ENCODE results near the gene KDM5A.
"Not testable (repeated sequence)": the region's sequence is repeated elsewhere in the genome, so short reads cannot be mapped to it uniquely, and the experiment has no call there.

Gene KDM5A

DNA sequence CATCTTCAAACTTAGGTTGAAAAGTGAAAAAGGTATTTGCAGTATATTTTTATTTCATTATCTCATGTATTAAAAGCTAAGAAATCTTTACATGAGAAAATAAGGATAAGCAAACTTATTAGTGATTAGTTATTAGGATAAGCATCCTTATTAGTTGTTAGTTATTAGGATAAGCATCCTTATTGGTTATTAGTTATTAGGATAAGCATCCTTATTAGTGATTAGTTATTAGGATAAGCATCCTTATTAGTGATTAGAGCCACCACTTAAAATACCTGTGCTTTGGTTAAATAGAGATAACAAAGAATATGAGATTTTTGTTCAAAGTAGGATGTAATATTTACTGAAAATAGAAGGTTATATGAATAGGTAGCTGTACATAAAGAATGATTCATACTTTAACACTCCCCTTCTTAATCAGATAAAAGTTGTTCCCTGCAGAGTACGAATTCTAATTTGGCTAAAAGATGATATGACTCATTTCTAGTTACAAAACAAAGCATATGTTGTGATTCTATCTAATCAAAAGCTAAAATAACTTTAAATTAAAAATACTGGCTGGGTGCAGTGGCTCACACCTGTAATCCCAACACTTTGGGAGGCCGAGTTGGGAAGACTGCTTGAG is 56.4 kb downstream of the KDM5A start:
- DNase-seq, result no peak

DNA sequence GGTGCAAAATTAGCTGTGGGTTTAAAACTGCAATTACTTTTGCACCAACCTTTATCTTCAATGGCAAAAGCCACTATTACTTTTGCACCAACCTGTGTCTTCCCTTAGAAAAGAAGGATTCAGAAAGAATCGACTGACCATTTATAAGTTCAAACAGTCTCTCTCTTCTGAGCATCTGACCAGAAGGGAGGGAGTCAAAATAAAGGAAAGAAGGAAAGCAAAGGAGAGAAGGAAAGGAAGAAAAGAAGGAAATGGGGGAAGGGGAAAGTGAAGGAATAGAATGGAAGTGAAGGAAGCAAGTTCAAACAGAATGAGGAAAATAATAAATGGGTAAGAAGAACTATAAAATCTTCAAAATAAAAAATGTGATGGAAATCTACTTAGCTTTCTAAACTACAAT is 57.8 kb downstream of the KDM5A start:
- no peak for DNase-seq

DNA sequence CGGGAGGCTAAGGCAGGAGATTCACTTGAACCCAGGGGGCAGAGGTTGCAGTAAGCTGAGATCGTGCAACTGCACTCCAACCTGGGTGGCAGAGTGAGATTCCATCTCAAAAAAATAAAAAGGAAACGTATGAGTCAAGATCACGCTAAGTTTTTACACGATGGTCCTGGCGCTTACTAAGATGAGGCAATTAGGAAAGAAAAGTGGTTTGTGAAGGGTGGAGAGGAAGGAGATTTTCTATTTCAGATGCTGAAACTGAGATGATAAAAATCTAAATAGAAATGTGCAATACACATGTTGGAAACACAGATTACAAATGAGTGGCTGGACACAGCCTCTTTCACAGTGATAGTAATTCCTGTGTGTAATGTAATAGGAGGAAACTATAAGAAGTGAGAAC is 63.2 kb downstream of the KDM5A start:
- DNase-seq, result no peak

DNA sequence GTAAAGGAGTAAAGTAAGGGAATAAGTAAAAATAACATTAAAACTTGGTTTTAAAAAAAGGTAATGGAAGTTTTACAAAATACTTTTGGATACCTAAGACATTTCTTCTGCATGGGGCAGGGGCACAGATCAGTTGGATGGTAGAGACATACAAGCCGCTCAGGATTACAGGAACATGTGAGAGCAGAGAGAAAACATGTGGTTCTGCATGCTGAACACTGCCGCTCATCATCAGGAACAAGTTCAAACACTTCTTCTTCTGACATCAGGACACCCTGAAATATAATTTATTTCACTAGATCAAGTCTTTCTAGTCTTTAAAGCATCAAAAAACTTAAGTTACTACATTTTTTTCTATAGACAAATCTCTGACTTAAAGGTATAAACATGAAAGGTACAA is 65.6 kb downstream of the KDM5A start:
- no peak for DNase-seq

DNA sequence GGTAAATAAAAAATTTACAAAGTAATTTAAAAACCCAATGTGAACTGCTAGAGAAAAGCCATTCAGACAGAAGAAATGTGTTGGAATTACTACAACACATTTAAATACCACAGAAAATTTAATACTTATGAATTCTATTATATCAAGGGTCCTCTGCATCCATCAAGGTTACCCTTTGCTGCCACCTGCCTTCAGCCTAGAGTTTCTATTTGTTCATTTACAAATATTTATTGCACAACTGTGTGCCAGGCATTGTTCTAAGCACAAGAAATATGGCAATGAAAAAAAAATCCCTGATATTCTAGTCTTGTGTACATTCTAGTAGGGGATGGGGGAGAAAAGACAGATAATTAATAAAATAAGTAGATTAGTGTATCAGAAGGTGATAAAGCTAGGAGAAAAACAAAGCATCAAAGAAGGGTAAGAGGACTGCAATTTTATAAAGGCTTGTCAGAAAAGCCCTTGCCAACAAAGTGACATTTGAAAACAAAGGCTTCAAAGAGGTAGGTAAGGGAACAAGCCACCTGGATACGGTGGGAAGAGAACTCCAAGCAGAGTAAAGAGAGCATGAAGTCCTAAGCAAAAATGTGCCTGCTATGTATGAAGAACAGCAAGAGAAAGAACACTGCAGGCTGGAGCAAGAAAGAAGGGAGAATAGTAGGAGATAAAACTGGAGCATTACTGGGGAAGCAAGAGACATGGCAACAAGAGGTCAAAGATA is 67.4 kb downstream of the KDM5A start:
- no peak for DNase-seq

DNA sequence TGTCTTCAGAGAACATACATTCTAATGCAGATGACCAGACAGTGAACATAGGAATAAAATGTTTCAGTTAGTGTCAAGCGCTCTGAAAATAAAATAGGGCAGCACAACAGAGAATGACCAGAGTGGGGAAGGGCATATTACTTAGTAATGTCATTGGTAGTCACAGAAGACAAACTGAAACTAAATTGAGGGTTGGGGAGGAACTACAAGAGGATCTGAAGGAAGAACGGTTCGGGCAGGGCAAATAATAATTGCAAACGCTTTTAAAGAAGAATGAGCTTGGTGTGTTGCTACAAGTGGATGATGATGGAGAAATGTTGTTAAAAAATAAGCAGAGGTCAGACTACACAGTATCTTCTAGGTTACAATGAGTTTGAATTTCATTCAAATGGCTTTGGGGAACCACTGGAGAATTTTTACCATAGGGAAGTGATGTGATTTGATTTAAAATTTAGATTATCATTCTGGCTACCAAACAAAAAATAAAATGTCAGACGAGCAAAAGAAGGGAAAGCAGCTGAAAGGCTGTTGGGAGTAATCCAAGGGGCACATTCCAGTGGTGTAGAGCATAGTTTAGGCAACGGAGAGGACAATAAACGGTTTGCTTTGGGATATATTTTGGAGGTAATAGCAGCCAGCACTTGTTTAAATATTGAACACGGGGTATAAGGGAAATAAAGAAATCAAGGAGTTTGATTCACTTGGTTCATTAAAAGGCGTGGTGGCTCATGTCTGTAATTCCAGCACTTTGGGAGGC is 70.2 kb downstream of the KDM5A start:
- no peak for DNase-seq

DNA sequence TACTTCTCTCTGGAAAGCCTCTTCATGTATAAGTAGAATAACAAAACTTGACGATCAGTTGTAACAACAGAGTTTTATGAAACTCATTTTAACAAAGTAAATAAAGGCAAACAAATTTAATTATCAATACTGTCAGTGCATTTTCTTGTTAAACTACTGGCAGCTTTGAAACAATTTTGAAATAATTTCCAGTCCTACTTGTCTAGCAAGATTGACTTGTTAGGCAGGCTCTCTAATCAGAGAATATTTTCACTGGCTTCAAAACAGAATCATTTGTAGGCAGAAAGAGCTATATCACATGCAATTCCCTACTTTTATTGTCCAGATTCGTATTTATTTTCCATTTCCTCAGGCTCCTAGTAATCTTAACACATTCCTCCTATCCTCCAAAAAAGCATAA is 80.6 kb downstream of the KDM5A start:
- no peak for DNase-seq

DNA sequence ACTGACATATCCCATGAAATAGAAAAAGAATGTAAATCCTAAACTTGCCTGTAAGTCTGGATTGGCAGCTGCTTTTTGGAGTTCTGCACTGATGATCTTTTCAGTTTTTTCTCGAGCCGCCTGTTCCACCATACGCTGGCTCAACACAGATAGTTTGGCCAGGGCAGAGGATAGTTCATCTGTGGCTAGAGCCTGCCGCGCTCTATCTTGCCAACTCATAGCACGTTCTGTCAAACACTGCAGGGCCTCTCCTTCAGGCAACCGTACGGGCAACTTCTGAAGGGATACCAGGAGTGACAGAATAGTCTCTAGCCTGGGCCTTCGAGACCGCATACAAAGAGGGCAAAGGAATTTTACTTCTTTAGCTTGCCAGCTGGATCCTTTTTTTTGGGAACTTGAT is 81.7 kb downstream of the KDM5A start:
- no peak for DNase-seq

DNA sequence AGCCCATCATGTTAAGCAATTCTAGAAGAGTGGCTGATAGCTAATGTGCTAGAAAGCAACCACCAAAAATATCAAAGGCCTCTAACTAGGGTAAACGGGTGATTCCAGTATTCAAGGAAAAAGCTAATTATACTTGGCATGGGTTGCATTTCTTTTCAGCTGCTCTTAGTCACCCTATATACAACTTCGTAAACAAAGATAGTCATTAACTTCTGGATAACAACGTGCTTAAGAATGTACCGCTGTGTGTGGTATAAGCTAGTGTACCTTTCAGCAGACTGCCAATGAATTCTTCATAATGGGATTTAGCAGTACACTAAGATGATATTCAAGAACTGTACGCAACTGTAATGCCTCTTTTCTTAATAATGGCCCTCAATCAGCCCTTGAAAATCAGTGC is 84.3 kb downstream of the KDM5A start:
- no peak for DNase-seq

DNA sequence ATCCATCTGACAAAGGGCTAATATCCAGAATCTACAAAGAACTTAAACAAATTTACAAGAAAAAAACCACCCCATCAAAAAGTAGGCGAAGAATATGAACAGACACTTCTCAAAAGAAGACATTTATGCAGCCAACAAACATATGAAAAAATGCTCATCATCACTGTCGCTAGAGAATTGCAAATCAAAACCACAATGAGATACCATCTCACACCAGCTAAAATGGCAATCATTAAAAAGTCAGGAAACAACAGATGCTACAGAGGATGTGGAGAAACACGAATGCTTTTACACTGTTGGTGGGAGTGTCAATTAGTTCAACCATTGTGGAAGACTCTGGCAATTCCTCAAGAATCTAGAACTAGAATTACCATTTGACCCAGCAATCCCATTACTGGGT is 86.4 kb downstream of the KDM5A start:
- DNase-seq, result not testable (repeated sequence)

DNA sequence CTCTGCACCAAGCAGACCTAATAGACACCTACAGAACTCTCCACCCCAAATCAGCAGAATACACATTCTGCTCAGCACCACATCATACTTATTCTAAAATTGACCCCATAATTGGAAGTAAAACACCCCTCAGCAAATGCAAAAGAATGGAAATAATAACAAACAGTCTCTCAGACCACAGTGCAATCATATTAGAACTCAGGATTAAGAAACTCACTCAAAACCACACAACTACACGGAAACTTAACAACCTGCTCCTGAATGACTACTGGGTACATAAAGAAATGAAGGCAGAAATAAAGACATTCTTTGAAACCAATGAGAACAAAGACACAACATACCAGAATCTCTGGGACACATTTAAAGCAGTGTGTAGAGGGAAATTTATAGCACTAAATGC is 89.0 kb downstream of the KDM5A start:
- not testable (repeated sequence) for DNase-seq

DNA sequence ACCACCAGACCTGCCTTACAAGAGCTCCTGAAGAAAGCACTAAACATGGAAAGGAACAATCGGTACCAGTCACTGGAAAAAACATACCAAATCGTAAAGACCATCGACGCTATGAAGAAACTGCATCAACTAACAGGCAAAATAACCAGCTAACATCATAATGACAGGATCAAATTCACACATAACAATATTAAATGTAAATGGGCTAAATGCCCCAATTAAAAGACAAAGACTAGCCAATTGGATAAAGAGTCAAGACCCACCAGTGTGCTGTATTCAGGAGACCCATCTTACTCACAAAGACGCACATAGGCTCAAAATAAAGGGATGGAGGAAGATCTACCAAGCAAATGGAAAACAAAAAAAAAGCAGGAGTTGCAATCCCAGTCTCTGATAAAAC is 89.6 kb downstream of the KDM5A start:
- DNase-seq, result not testable (repeated sequence)

DNA sequence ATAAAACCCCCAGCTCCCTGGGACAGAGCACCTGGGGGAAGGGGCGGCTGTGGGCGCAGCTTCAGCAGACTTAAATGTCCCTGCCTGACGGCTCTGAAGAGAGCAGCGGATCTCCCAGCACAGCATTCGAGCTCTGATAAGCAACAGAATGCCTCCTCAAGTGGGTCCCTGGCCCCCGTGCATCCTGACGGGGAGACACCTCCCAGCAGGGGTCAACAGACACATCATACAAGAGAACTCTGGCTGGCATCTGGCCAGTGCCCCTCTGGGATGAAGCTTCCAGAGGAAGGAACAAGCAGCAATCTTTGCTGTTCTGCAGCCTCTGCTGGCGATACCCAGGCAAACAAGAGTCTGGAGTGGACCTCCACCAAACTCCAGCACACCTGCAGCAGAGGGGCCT is 91.1 kb downstream of the KDM5A start:
- DNase-seq, result not testable (repeated sequence)

DNA sequence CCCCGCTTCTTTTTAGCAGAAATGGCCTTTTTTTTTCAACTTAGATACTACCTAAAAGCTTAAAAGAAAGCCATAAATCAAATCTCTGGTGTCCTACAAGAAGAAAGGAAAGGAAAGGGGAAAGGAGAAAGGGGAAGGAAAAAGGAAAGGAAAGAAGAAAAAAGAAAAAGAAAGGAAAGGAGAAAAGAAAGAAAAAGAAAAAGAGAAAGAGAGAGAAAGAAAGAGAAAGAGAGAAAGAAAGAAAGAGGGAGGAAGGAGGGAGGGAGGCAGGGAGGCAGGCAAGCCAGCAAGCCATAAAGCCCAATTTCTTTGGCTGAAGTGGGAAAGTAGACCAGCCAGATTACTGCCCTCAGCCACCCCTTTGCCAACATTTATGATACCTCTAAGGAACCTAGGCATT is 94.0 kb downstream of the KDM5A start:
- DNase-seq, result no peak

DNA sequence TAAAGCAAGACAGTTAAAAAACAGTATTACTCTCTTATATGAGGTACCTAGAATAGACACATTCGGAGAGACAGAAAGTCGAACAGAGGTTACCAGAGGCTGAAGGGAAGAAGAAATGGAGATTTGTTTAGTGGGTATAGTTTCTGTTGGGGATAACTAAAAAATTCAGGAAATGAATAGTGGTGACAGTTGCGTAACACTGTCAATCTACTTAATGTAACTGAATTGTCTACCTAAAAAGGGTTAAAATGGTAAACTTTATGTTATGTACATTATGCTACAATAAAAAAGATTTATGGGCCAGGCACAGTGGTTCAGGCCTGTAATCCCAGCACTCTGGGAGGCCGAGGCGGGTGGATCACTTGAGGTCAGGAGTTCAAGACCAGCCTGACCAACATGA is 95.9 kb downstream of the KDM5A start:
- no peak for DNase-seq

DNA sequence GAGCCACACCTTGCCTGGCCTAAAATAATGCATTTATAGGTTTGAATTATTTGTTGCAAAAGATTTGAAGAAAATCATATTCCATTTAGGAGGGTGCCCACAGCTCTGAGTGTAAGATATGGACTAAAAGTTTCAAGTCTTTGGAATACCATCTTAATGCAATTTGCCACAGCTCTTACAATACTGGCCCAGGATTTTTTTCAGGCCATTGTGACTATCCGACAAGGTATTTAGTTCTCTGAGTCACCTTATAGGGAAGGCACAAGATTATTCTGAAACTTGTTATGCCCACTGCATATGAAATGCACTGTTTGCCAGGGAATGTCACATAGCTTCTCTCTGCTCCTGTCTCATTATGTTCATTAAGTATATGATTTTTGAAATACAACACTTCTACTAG is 96.9 kb downstream of the KDM5A start:
- DNase-seq, result no peak

DNA sequence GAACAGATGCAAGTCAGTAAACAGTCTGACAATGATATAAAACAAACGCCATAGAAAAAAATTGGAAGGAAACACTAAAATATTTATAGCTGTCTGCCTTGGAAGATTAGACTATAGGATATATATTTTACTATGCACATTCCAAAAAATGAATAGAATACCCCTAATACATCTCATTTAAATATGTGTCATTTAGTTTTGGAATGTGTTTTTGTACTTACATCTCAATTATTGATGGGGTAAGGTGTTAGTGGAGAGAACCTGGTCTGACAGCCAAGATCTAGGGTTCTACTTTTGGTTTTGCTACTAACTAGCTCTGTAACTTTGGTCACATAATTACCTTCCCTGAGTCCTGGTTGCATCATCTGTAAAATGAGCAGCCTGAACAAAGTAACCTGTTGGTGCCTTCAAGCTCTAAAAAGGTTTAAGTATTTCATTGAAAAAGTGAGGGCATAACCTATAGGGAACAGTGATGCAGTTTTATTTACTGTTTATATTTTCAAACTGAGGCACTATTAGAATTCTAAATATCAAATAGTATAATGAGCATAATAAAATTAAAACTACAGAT is 97.9 kb downstream of the KDM5A start:
- no peak for DNase-seq

DNA sequence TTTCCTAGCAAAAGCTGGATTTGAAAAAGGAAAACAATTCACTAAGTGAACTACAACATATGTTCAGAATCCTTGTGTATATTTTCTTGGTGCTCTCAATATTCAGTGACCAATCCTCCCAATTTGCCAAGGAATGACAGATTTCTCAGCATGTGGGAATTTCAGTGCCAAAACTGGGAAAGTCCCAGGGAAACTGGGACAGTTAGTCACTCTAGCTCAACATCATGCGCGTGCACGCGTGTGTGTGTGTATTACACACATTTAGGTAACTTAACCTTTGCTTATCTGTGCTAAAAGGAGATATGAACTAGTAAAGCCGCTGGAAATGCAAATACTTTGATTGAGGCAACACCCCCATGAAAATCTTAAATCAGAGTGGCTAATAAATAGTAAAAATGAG is 100.4 kb downstream of the KDM5A start:
- DNase-seq, result no peak

DNA sequence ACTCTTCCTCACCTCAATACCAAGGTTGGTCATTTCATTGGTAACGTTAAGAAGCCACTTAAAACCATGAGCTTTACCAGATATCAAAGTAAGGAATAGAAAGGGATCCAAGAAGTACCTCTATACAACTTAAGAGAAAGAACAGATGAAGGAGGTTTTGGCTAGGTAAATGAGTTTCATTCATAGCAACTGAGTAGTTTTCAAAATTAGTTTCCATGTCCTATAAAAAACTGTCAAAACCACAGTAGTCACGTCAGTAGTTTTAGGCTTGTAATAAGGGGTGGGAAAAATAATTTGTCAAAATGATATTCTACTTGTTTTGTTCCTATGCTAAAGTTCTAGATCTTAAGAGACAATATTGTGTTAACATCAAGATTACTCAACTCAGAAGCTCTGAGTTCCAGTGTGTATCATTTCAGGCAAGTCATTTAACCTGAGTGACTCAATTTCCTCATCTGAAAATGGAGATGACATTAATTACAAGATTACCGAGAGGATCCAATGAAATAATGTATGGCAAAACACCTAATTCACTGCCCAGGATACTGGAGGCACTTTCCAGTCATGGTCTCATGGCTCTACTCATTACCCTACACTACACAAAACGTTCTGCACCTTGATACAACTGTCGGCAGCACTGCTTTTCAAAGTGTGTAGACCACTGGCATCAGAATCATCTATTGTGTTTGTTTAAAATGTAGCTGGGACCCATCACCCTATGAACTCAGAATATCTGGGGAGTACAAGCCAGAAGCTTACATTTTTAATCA is 102.4 kb downstream of the KDM5A start:
- DNase-seq, result no peak

DNA sequence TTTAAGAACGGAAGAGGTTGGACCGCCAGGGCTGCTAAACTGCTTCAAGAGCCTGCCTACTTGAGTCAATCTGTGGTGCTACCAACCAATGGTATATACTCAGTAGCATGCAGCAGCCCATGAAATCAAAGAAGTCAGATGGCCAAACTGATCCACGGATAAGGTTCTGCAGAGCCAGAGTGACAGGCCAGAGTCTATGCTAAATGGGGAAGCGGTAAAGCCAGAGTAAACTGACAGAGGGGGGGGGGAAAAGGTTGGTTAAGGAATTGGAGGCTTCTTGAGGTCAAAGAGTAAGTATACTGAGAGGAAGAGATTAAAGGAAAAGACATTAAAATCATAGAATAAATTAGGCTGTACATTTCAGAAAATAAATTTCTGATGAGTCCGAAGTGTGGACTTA is 111.1 kb downstream of the KDM5A start:
- no peak for DNase-seq

DNA sequence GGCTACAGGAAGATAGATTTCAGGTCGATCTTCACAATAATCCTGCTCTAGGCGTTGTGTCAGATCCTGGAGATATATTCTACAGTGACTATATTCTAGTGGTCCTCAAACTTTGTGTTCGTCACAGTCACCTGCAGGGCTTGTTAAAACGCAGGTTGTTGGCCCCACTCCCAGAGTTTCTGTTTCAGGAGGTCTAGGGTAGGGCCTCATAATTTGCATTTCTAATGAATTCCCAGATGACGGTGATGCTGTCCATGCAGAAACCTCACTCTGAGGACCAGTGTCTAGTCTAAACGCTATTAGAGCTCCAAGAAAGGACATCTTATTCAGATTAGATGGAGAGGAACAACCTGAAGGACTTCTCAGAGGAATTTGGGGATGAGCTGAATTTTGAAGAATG is 113.3 kb downstream of the KDM5A start:
- DNase-seq, result no peak

DNA sequence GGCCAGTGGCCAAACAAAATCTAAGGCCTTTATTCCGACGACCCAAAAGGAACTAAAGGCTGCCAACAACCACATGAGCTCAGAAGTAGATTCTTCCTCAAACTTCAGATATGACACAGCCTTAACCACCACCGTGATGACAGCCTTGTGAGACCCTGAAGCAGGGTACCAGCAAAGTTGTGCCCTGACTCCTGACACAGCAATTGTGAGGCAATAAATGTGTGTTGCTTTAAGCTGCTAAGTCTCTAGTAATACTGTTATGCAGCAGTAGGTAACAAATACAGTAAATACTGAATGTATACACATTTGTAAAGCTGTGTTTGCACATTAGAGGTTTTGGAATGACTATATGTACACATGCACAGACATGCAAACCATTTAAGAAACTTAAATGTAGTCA is 115.7 kb downstream of the KDM5A start:
- no peak for DNase-seq

DNA sequence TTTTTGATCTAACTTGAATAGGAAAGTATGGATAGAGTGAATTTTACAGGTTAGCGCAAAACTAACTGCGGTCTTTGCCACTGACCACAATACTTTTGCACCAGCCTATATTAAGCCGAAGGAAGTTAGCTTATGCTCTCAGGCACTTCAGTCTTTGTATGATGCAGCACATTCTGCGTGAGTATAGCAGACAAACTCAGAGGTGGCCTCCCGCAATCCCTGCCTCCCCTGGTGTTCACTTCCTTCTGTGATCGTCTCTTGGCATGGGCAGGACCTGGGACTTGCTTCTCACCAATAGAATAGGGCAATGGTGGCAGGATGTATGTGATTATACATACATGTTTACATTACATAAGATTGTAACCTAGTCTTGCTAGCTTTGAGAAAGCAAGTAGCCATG is 116.2 kb downstream of the KDM5A start:
- no peak for DNase-seq
